Cardiac fibroblast (primary cell): Measurements from ENCODE around the gene FER1L5.
"Not testable (repeated sequence)": the region's sequence is repeated elsewhere in the genome, so short reads cannot be mapped to it uniquely, and the experiment has no call there.

ENCODE experiments used
- DNase-seq, 2 donors: peaks; one replicate each; pipeline versions ENCODE4 v3.0.0 to v3.0.0-alpha.2; 2010; ENCODE audit warnings: low read depth in 2 of 2
- H3K4me3 ChIP-seq, 2 donors: replicated peaks in 1 of 2; 1 replicate in 1 of 2; 2 replicates in 1 of 2; pipeline ENCODE4 v1.5.1; 2011; ENCODE audit warnings: low read depth in 2 of 2, low read length in 2 of 2, mild to moderate bottlenecking in 2 of 2, moderate library complexity in 1 of 2
- TF ChIP-seq, protein P1 (sequence below): IDR thresholded peaks from one replicate; pipeline ENCODE4 v1.5.1; 2011; ENCODE audit warnings: low read depth, mild to moderate bottlenecking, low read length, inconsistent platforms

FER1L5 gene

GRCh38 chr2:96649342-96649741 lies 6.8 kb downstream of the FER1L5 start:
- TF ChIP-seq, protein P1, sequence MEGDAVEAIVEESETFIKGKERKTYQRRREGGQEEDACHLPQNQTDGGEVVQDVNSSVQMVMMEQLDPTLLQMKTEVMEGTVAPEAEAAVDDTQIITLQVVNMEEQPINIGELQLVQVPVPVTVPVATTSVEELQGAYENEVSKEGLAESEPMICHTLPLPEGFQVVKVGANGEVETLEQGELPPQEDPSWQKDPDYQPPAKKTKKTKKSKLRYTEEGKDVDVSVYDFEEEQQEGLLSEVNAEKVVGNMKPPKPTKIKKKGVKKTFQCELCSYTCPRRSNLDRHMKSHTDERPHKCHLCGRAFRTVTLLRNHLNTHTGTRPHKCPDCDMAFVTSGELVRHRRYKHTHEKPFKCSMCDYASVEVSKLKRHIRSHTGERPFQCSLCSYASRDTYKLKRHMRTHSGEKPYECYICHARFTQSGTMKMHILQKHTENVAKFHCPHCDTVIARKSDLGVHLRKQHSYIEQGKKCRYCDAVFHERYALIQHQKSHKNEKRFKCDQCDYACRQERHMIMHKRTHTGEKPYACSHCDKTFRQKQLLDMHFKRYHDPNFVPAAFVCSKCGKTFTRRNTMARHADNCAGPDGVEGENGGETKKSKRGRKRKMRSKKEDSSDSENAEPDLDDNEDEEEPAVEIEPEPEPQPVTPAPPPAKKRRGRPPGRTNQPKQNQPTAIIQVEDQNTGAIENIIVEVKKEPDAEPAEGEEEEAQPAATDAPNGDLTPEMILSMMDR, result no peak
- DNase-seq, result no peak
- H3K4me3 ChIP-seq, result no peak overlapping the region

GRCh38 chr2:96651793-96652192 lies 9.2 kb downstream of the FER1L5 start:
- TF ChIP-seq, protein P1, result no peak
- DNase-seq, result no peak
- H3K4me3 ChIP-seq, result no peak overlapping the region

GRCh38 chr2:96654791-96655190 lies 12.2 kb downstream of the FER1L5 start:
- not testable (repeated sequence) for DNase-seq

DNA sequence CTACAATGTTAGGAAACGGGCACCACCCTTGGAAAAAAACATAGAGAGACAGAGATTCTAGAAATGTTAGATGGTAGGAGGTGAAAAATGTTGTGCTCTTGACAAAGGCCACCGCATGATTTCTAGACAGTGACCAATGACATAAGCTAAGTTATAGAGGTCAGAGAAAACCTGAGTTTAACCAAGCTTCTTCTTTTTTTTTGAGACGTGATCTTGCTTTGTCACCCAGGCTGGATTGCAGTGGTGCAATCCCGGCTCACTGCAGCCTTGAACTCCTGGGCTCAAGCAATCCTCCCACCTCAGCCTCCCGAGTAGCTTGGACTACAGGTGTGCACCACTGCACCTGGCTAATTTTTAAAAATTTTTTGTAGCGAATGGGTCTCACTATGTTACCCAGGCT lies 13.0 kb downstream of the FER1L5 start:
- no peak overlapping the region for H3K4me3 ChIP-seq
- no peak for DNase-seq
- TF ChIP-seq, protein P1, result no peak

More at GRCh38 chr2:96654791-96655190, 12.2 kb downstream of the FER1L5 start:
- not testable (repeated sequence) for H3K4me3 ChIP-seq

DNA sequence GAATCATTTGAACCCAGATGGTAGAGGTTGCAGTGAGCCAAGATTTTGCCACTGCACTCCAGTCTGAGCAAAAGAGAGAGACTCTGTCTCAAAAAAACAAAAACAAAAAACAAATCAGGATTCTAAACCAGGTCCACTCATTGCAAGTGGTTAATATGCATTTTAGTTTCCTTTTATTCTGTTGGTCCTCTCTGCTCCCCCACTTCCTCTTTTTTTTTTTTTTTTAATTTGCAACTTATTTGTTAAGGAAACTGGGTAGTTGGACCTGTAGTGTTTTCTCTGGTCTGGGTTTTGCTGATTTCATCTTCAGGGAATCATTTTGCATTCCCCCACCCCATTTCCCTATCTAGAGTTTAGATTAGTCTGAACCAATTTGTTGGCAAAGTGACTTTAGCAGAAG lies 14.0 kb downstream of the FER1L5 start:
- no peak for DNase-seq
- TF ChIP-seq, protein P1, result no peak
- H3K4me3 ChIP-seq, result no peak overlapping the region

DNA sequence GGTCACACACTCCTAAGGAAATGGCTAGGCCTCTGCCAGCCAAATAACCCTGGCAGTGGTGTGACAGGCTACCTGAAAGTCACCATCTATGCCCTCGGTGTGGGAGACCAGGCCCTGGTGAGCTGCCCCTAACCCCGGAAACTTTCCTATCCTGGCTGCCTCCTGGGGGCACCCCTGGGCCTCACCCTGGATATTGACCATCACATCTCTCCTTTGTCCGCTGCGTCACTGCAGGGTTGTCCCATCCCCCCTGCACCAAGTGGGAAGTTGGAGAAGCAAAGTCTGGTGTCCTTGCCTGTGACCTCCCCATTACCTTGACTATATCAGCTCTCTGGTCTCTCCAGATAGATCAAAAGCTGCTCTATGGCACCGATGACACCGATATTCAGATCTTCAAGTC lies 18.8 kb downstream of the FER1L5 start:
- no peak for DNase-seq
- H3K4me3 ChIP-seq, result no peak overlapping the region
- TF ChIP-seq, protein P1, result no peak

DNA sequence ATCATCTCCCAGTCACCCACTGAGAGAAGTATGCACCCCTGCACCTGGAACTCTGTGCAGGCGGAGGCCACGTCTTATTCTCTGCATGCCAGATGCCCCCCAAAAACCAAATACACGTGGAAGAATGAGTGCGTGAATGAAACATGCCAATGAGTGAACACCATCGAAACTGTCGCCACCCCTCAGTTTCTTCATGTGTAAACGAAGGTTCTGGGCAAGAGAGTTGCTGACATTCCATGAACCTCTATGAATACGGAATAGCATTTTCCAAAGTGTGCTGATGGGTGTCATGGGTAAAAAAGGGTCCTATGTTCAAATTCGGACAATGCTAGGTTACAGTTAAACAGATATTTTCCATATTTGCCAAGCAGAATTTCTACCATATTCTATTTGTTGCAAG lies 19.8 kb downstream of the FER1L5 start:
- TF ChIP-seq, protein P1, result no peak
- DNase-seq, result no peak
- H3K4me3 ChIP-seq, result no peak overlapping the region
